ENCODE results near the gene ADAMTS17.

Gene ADAMTS17

DNA sequence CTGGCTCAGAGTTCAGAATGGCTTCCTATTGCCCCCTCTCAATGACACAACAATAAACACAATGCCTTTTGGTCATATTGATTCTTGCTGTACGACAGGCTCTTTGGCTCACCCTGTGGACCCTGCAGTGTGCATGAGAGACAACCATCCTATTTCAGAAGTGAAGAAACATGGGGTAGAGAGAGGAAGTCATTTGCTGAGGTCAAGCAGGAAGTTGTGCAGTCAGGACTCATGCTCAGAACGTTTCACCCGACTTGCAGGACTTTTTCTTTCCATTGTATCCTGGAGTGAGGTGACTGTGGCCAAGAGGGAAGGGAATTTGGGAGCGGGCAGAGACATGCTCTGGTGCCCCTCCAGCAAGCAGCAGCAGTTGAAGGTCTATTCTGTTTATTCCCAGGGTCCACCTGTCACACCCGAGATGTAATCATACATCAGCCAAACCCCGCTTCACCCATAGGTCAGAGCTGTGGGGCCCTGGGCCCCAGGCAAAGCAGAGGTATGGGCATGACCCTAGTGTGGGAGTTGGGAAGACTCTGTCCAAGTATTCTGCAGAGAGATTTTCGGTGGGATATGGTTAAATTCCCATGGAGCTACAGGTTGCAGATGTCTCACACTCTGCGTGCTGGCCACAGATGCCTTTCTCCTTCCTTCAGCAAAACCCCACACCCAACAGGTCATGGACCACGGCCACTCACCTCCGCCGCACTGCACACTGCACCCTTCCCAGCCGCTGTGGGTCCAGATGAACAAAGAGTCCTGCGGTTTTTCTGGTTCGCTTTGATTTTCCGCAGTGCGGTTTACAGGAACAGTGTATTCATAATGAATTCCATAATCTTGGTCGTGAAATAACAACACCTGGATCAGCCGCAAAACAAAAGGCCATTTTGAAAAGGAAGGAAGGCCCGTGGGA lies 290.6 kb downstream of the ADAMTS17 start:
- DNase-seq (ENCODE audit: low spot score): peak; percentile 9

DNA sequence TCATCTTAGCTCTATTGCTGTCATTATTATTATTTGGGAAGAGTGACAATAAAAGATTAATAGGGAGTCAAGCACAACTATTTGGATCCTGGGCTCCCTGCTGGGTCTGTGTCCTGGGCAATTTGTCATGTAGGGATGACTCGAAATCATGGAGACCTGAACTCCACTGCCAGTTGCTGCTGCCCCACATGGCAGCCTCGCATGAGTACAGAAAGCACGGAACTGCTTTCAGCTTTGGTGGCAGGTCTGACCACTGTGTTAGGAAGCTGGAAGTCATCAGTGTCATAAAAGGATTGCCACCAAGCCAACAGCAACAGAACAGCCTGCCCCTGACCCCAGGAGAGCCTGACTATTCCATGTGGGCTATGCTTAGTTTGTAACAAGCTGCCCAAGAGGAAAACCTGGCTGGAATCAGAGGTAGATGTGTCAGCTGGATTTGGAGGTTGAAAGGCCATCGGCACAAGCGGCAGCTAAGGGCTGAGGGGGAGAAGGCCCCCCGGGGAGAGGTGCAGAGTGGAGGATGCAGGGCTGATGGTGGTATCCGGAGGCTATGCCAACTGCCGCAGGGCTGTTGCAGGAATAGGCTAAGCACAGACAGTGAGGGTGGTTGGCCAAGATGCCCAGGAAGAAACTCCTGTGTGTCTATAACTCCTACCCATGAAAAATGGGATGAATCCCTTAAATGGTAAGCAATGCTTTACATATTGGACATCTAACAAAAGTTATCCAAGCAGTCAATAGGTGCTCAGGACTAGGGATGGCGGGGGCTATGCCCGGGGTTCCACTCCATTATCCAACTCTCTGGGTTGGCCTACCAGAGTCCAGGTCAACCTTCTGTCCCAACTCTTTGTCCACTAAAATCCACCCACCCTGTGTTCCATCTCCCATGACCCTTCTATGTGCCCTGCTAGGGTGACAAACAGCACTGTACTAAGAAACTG lies 291.6 kb downstream of the ADAMTS17 start:
- DNase-seq (ENCODE audit: low spot score): peak; percentile 46

- peak; percentile 40 for DNase-seq (ENCODE audit: low spot score)
These were observed 292.3 kb downstream of the ADAMTS17 start for GRCh38 chr15:100049483-100049882.

GRCh38 chr15:100048736-100049135 lies 293.0 kb downstream of the ADAMTS17 start:
- DNase-seq (ENCODE audit: low spot score): peak; percentile 58

- peak; percentile 33 for DNase-seq (ENCODE audit: low spot score)
These were observed 298.1 kb downstream of the ADAMTS17 start for GRCh38 chr15:100043692-100044091.

DNA sequence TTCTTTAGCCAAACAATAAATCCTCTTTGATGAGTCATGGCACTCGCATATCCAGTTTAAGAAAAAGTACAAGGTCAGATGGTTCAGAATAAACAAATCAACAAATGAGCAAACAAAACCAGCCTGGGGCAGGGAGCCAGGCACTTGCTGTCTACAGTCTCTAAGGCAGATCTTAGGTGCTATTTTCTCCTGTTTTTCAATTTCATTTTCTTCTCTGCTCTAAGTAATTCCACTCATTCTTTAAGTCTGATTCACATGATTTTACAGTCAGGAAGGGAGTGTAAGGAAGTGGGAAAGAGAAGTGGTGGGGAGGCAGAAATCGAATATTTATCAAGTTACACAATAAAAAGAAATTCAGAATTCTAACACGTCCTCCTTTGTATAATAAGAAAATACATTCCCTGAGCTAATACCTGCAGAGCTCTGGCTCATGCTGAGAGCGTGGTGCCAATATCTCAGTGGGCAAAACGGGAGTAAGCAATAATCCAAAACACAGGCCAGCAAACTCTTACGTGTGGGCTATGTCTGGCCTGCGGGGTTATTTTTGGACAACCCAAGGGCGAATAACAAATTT lies 298.6 kb downstream of the ADAMTS17 start:
- peak; percentile 34 for DNase-seq (ENCODE audit: low spot score)

GRCh38 chr15:100042558-100042957 lies 299.2 kb downstream of the ADAMTS17 start:
- peak; percentile 25 for DNase-seq (ENCODE audit: low spot score)

DNA sequence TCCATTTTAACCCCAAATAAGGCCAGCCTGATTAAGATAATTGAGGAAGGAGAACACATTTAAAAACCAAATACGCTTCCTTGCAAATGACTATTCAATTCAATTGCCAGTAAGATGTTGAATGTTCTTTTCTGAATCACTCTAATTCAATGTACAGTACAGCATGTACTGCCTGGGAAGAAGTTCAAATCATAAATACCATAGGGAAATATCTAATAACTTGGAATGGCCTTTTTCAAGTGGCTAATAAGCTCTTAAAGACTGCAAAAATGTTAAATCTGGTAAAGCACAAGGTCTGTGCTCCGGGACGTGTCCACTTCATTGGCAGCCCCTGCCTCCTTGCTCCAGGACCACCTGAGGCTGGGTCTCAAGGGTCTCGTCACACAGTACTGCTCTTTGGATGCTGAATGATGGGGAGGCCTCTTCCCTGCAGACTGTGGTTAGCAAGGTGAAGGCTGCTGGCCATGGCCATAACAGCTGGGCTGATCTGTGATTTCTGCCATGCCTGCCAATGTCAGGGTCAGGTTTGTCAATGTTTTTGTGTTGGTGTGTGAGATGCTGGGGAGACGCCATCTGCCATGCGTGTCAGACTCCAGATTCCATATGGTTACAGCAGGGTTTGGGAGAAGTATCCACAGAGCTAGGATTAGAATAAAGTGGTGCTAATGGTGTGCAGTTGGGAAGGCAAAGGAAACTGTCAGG lies 300.5 kb downstream of the ADAMTS17 start:
- DNase-seq (ENCODE audit: low spot score): peak; percentile 68

GRCh38 chr15:100039994-100040393 lies 301.8 kb downstream of the ADAMTS17 start:
- peak; percentile 23 for DNase-seq (ENCODE audit: low spot score)

DNA sequence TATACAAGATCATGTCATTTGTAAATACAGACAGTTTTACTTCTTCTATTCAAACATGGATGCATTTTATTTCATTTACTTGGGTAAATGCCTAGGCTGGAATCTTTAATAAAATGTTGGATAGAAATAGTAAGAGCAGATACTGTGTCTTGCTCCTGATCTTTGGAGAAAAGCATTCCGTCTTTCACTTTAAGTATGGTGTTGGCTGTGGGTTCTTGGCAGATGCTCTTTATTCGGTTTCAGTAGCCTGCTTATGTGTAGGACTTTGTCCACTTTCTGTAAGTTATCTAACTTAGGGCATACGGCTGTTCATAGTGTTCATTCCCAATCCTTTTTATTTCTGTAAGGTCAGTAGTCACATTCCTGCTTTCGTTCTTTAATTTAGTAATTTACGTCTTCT lies 303.0 kb downstream of the ADAMTS17 start:
- DNase-seq (ENCODE audit: low spot score): no peak

DNA sequence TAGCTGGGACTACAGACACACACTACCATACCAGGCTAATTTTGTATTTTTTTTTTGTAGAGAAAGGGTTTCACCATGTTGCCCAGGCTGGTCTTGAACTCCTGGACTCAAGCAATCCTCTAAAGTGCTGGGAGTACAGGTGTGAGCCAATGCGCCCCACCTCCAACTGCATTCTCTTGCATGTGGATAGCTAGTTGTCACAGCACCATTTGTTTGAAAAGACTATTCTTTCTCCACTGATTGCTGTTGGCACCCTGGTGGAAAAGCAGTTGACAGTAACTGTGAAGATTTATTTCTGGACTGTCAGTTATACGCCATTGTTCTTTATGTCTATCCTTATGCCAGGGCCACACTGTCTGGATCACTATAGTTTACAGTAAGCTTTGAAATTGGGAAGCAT lies 303.9 kb downstream of the ADAMTS17 start:
- no peak for DNase-seq (ENCODE audit: low spot score)

- peak; percentile 52 for DNase-seq (ENCODE audit: low spot score)
These were observed 305.8 kb downstream of the ADAMTS17 start for GRCh38 chr15:100036015-100036414.

GRCh38 chr15:100034191-100034590 lies 307.6 kb downstream of the ADAMTS17 start:
- peak; percentile 4 for DNase-seq (ENCODE audit: low spot score)

GRCh38 chr15:100033140-100033857 lies 308.5 kb downstream of the ADAMTS17 start:
- DNase-seq (ENCODE audit: low spot score): peak; percentile 45

DNA sequence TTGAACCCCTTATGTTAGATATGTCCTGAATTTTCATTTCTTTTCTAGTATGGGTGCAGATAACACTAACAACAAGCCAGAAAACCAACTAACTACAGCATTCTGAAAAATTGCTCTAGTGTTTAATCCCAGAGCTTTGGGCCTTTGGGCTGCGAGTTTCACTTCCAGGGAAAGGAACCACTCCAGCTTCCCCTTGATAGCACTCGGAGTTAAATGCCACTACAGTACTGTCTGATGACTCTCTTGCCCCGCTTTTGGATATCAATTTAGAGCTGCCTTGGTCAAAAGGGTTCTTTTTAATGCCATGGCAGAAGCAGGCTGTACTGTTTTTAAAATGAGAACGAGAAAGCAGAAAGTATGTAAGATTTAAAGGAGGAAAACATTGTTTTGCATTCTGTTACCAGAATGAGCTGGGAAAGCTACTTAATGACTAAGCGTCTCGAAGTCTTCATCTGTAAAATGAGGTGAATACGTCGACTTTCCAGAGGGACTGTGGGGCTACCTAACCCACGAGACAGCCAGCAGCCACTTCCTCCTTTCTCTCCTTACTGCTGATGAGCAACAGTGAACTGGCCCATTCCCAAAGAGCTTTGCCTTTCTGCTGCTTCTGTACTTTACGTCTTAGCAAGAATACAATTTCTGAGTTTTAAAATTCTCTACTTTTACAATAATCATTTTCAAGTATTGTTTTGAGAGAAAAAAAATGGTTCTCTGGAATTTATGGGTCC lies 309.3 kb downstream of the ADAMTS17 start:
- peak; percentile 41 for DNase-seq (ENCODE audit: low spot score)

- peak; percentile 45 for DNase-seq (ENCODE audit: low spot score)
These were observed 310.0 kb downstream of the ADAMTS17 start for GRCh38 chr15:100031665-100032357.

- peak; percentile 20 for DNase-seq (ENCODE audit: low spot score)
These were observed 311.1 kb downstream of the ADAMTS17 start for GRCh38 chr15:100030586-100031229.

DNA sequence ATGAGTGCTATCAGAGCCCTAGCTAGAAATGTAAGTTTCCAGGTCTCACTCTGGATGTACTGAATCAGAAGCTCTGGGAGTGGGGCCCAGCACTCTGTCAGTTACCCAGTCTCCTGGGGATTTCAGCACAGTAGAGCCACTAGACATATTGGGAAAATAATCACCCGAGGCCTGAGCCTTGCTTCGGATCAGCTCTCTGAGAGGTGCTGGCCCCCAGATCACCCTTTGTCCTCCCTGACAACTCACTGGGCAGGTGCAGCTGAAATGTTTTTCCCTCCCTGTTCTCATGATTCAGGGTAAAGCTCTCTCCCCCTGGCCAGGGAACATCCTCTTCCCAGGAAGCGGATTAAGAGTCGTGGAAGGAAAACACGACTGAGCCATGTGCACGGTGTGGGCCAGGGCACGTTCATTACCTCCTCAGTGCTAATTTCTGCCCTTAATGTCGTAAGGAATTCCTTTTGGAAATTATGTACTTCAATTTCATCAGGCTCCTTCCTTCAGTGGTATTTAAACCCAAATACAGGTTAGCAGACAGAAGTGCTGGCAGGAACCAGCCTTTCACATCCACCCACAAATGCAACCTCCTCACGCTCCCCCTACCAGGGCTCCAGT lies 311.8 kb downstream of the ADAMTS17 start:
- DNase-seq (ENCODE audit: low spot score): peak; percentile 36

- peak; percentile 18 for DNase-seq (ENCODE audit: low spot score)
These were observed 312.7 kb downstream of the ADAMTS17 start for GRCh38 chr15:100029045-100029444.
